SW 1271 (cell line): ENCODE measurements around the gene IL17C.

Experiments used
- DNase-seq, 2 experiments: peaks; one replicate each; lab custom pipeline; 2025; lab: John Stamatoyannopoulos, UW

Gene IL17C

DNA sequence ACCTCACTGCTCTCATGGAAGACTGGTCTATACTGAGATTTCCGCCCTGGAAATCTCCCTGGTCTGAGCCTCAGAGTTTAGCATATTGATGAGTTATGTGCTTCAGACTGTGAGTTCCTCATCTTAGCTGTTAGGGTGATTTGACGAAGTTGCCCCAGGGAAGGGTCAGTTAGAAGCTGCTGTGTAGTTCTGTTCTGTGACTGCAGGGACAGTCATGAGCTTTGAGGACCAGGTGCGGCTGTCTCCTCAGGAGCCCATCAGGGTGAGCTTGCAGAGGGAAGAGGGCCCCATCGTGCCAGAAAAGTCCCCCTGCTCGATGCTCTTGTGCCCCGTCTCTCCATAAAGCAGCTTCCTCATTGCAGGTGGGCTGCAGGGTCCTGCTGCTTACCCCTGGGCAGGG is 28.3 kb upstream of the IL17C start:
- no peak for DNase-seq

DNA sequence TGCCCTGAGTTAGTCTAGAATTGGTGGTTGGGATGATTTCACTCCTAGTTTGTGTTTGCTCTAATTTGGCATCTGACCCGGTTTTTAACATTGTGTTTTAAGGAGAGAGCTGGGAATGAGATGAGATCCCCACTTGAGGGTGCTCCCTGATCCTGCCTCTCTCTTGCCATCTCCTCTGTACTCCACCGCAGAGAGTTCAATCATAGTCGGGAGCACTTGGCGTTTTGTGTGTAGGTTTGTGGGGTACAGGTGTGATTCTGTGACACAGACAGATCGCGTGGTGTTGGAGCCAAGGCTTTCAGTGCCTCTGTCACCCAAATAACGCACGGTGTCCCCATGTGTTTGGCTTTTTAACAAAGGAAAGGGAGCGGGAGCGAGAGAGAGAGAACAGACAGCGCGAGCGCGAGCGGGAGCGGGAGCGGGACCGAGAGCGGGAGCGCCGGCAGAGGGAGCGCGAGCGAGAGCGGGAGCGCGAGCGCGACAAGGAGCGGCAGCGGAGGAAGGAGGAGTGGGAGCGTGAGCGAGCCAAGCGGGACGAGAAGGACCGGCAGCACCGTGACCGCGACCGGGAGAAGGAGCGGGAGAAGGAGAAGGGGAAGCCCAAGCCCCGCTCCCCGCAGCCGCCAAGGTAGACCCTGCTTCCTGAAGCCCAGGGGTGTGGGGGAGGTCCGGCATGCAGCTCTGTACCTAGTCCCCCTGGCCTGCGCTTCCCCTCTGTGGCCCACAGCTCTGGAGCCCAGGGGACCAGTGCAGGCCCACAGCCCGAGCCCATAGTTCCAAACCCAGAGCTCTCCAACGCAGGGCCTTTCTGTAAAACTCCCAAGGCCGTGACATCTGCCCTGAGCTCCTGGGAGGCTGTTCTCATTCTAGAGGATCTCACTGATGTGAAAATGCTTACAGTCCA is 27.2 kb upstream of the IL17C start:
- DNase-seq = no peak

DNA sequence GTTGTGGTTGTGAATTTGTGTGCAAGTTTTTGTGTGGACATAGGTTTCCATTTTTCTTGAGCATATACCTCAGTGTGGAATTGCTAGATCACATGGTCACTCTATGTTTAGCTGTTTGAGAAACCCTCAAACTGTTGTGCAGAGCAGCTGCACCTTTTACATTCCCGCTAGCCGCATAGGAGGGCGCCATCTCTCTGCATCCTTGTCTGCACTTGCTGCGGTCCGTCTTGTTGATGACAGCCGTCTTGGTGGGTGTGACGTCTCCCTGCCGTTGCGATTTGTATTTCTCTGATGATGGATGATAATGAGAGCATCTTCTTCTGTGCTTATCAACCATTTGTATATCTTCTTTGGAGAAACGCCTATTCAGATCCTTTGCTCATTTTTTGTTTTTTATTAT is 25.1 kb upstream of the IL17C start:
- no peak for DNase-seq

DNA sequence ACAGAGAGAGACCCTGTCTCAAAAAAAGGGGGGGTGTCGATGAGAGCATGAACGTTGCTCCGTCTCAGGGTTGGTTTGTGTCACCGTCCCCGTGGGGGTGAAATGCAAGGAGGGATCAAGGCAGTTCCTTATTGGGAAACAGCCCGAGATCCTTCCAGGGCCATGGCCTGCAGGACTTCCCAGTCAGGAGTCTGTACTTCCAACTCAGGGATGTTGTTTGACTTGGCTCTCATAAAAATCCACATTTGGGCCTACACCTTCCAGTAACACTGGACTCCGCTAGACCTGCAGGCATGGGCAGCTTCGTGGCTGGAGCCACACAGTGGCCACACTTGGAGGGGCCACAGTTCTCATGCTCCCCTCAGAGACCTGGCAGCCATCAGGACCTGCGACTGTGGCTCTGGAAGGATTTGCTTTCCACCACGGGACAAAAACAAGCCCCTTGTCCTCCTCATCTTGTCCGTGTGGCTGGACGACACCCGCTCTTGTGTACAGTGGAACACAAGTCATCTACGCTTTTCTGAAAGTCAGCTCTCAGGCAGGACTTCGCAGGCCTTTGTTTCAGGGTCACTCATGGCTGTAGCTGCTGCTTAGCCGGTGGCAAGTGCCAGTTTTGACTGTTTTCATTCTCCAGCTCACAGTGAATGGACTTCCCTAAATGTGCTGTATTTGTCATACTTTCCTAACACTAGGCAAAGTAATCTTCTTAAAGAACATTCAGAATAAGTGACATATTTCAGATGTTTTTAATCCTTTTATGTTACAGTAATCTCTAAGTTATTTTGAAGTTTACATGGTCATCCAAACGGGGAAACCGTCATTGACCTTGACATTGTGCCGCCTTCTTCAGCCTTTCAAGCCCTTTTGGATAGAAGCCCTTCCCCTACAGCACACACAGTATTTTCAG is 24.2 kb upstream of the IL17C start:
- DNase-seq = no peak

DNA sequence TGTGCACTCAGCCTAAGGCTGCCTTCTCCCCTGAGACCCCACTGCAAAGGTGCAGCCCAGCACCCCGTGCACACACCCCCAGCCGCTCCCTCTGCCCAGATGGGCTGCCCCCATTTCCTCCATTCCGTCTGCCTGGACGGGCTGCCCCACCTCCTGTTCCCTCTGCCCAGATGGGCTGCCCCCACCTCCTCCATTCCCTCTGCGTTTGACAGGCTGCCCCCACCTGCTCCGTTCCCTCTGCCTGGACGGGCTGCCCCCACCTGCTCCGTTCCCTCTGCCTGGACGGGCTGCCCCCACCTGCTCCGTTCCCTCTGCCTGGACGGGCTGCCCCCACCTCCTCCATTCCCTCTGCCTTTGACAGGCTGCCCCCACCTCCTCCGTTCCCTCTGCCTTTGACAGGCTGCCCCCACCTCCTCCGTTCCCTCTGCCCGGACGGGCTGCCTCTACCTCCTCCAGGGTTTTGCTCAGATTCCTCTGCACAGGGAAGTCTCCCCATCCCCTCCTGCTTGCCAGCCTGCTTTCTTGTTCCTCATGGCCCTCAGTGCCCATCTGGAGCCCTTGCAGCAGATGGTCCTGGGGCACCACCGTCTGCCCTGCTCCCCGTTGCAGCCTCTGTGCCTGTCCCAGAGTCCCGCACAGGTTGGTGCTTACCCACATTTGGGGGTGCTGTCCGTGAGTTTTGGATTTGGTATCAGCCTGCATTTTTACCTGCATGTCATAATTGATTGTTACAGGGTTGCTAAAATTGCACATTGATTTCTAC is 23.4 kb upstream of the IL17C start:
- no peak for DNase-seq

DNA sequence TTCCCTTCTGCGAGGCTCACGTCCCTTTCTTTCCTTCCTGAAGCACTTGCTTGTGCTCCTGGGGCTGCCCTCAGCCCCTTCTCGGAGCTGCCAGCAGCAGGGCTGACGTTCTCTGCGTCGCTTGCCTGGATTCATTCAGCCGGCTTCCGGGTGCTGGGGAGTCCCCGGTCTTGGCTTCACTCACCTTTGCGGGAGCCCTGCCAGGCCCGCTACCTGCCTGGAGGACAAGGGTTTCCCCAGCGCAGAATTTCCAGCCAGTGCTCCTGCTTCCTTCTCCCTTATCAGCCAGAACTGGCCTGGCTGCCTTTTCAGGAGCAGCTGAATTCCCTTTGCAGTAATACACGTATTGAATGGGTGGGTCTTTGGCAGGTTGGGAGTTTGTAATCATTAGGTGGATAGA is 22.1 kb upstream of the IL17C start:
- DNase-seq = no peak

DNA sequence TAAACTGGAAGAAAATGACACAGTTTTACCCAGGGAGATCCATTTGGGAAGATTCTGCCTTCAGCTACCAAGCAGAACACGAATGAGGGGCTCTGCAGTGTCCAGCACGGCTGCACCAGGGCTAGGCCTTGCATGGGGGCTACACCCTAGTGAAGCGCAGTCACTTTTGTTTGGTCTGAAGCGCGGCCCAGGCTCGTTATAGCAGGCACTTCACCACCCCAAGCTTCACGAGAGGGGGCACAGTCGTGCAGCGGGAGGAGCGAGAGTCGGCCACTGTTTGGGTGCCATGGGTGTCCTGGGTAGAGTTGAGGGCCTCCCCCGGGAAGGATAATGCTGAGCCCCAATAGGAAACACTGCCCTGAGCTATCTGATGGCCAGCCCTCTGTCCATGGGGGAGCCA is 21.6 kb upstream of the IL17C start:
- no peak for DNase-seq

DNA sequence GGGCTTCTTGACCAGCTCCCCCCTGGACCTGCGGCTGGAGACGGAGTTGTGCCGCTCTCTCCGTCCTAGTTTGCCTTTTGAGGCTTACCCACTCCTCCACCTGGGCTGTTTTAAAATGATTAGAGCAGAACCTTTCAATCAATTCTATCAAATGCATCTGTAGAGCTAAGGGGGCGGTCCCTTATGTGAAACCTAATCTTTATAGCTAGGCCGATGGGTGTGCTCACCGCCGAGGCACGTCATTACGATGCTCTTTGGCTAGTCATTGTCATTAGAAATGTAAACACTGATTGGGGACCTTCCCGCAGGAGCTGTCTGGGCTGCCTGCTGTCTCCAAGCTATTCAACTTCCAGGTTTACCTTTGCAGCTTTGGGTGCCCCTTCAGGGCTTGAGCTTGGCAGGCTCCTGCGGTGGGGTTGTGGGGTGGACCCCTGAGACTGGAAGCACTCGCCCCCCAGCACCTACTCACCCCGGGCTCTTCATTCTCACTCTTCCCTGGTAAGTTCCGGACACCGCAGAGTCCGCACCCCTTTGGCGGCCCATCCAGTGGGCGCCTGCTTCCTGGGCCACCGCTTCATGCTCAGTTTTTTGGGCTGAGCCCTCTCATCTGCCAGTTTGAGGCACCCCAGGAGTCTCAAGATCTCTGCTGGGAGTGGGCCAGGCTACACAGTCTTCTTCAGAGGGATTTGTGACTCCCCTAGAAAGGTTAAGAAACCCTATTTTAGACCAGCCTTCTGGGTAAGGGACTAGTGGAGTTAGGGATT is 20.9 kb upstream of the IL17C start:
- no peak for DNase-seq

DNA sequence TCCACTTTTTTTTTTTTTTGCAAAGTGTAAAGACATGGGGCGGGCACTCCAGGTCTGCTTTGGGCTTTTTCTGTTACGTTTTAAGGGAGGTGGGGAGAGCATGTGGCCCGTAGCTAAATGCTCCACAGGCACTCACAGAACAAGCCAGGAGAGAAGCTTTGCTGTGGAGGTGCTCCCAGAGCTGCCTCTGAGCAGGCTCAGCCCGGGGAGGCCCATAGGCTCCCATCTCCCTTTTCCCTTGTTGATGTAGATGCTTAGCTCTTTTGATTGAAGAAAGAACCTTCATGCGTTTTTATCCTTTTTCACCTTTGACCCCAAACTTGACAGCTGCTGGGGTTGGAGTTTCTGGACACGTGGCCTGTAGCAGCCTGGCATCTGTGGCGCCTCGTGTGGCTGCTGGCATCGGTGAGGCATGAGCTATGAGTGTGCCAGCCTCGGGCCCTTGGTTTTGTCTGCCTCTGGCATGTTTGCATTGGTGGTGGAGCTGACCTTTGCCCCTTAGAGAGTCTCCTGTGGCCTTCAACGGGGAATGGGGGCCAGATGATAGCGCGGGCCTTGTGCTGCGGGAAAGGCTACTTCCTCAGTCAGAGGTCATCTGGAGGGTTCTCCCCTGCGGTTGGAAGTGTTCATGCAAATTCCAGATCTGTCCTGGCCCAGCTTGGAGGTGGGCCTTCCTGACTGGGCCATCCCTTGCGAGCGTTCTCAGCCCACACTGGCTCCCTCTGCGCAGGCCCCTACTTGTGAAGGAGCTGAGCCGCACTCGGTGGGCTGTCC is 20.0 kb upstream of the IL17C start:
- no peak for DNase-seq

DNA sequence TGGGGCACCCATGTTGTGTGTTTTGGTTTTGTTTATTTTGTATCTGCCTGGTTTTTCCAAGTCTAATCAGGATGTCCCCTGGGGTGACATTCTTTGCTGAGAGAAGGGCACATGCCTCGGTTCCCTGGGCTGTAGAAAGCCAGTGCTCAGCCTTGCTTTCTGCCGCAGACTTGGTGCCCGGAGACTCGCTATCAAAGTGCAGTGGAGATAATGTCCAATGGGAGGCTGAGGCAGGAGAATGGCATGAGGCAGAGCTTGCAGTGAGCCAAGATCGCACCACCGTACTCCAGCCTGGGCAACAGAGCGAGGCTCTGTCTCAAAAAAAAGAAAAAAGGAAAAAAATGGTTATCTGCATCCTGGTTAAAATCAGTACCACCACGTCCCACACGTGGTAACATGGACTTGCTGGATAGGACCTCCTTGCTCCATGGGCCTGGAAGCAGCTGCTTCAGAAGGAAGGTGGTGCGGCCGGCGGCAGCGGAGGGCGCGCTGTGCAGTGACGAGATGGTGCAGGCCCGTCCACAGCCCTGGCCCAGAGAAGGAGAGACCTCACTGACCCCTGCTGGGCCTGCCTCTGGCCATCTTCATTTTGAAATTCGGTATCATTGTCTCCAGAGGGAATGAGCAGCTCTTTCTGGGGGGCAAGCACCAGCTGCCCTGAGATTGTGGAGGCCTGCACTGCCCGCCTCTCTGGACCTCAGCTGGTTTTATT is 19.3 kb upstream of the IL17C start:
- no peak for DNase-seq

DNA sequence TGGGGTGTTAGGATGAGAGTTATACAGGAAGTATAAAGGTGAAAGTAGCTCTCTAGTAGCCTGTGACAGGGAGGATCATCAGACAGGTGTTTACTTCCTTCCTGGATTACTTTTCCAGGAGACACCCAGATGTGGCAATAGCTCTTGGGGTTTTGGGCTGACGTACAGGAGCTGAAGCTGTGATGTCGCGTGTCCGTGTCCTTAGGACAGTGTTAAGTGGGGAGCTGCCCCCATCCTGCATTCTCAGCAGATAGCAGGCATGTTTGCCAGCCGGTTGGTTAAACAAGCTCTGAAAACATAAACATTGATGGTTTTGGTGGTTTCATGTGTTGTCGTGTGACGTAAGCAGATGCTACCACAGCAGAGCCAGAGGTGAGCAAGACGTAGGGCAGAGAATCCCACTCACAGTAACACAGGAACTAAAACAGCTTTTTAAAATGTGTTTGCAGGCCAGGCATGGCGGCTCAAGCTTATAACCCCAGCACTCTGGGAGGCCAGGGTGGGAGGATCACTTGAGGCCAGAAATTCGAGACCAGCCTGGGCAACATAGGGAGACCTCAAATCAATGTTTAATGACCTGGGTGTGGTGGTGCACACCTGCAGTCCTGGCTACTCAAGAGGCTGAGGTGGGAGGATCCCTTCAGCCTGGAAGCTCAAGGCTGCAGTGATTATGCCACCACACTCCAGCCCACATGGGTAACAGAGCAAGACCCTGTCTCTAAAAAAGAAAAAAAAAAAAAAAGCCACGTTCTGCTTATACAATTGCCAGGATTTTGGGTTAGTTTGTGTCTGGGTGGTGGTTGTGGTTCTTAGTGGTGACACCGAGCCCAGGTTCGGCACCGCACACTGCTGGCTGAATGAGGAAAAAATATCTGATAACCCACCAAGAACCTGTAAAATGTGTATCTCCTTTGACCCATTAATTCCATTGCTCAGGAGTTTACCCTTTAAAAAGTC is 18.2 kb upstream of the IL17C start:
- no peak for DNase-seq

DNA sequence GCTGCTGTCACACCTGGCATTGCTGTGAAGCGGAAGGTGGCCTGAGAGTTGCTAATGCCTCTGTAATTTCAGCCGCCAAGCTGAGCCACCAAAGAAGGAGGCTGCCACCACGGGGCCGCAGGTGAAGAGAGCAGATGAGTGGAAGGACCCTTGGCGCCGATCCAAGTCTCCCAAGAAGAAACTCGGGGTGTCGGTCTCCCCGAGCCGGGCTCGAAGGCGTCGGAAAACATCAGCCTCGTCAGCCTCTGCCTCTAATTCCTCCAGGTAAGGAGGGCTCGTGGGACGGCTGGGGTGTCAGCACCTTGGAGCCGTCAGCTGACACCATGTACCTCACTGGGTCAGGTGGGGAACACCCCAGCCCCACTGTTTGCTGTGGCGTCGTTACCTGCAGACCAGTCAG is 16.2 kb upstream of the IL17C start:
- DNase-seq = no peak

DNA sequence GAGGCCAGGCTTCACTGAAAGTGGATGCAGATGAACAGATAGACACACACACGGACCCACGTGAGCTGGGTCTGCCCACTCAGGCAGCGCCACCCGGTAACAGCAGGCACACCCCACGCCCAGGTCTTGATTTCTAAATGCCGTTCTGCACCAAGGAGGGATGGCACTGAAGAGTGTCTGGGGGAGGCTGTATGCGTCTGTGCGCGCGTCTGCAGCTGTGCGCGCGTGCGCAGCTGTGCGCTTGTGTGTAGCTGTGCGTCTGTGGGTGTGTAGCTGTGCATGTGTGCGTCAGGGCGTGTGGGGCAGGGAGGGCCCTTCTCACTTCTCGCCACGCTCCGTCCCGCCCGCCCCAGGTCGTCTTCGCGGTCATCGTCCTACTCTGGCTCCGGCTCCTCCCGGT is 15.5 kb upstream of the IL17C start:
- no peak for DNase-seq

DNA sequence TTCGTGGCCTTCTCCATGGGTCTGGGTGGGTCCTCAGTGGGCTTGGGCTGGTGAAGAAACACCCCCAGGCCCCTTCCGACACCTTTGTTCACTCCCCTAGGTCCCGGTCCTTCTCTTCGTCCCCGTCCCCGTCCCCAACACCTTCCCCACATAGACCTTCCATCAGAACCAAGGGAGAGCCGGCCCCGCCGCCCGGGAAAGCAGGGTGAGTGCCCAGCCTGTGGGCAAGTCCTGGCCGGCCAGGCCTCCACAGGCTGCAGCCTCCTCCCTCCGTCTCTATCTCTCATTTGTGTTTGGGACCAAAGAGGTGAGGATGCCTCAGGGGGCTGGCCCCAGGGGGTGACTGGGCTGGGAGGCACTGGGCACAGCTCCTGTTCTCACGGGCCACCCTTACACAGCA is 14.5 kb upstream of the IL17C start:
- DNase-seq = no peak

DNA sequence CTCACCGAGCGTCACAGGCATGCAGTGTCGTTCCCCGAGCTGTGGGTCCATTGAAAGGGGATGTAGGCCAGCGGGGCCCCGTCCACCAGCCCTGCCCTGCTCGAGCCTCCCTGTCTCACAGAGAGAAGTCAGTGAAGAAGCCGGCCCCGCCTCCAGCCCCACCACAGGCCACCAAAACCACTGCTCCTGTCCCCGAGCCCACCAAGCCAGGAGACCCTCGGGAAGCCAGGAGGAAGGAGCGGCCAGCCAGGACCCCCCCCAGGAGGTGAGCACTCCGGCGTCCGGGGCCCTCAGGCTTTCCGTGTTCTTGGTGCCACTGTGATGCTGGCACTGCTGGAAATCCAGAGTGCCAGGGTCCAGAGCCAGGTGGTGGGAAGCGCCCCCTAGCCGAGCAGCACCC is 13.9 kb upstream of the IL17C start:
- no peak for DNase-seq

DNA sequence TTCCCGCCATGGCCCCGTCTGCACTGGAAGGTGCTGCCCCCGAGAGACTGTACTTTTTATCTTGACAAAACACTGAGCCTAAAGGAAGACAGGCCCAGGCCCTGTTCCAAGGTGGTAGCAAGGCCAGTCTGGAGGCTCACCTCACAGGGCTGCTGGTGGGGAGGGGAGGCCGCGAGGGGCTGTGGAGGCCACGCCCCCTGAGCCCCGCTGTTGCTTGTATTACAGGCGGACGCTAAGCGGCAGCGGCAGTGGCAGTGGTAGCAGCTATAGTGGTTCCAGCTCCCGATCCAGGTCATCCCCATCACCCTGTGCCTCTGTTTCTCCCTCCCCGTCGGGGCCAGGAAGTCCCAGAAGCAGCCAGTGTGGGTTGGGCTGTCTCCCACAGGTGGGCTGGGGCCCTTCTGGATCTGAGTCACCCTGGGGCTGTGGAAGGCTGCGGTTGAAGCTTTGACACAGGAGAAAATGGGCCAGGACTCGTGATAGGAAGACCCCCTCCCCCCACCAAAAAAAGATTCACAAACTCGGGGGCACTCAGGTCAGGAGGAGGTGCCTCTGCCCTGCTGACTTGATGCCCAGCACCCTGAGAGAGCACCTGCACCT is 13.3 kb upstream of the IL17C start:
- DNase-seq = no peak

DNA sequence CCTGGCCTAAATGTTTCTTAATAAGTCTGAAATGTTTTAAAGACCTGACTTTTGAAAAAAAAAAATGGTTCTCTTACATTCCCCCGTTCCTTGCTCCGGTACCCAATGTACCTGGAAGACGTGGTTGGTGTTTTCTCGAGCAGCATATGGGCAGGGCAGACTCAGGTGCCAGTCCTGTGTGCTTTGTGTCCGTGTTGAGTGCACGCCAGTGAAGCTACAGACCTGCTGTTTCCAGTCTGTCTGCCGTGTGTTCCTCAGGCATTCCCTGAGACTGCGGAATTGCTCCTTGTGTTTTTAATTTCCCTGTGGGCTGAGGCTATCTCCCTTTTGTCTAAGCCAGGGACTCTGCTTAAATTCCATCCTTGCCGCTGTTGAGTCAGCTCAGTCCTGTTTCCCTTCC is 11.7 kb upstream of the IL17C start:
- DNase-seq = no peak

DNA sequence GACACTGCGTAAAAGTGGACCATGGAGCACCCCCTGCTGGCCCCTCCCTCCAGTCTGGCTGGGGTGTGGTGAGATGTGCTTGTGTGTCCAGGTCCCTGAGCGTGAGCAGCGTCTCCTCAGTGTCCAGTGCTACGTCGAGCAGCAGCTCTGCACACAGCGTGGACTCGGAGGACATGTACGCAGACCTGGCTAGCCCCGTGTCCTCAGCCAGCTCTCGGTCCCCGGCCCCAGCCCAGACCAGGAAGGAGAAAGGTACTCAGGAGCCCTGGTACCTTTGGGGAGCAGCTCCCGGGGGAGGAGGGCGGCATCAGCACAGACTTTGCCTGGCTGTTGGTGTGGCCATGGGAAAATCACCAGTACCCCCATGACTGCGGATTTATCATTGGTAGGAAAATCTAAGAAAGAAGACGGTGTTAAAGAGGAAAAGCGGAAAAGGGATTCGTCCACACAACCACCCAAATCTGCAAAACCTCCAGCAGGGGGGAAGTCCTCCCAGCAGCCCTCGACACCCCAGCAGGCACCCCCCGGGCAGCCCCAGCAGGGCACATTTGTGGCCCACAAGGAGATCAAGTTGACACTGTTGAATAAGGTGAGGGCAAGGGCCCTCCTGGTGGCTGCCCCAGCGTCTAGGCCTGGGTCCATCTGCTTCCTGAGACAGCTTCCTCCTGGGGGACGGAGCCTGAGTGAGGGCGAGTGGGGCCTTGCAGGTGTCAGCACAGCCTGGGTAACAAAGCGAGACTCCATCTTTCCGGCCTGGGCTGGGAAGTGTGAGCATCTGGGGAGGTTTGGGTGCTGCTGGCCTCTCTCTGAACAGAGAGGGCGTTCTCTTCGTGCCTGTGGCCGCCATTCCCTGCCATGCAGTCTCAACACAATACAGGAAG is 10.6 kb upstream of the IL17C start:
- no peak for DNase-seq
